Measurements from ENCODE around the gene PARD3. TPM values are rescaled to one million over a fixed set of nuclear protein-coding genes. Genes with fewer than 3 reads are reported as not detected.

Gene PARD3
- total and polyA plus RNA-seq, 2 donors (not counting 3 experiments of a cell fraction or from before 2014, with no cell fraction given): 7.3 to 24.1 TPM

DNA sequence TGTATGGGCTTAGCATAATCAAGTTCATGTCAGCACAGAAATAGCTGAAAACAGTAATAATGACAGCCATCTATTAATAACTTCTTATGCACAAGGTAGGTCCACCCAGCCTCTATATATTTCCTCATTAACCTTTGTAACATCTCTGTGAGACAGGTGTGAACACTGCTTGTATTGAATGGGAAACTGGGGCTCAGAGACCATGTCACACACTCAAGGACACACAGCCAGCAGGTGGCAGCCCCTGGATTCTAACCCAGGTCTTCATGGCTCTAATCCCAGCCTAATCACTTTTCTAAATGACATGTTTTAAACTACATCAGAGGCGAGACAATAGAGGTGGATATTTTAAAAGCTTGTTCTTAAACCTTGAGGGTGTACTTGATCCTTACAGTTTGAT lies 591.4 kb downstream of the PARD3 start:
- intact Hi-C loops (cut with micrococcal nuclease) (loop anchor here (5.0 kb wide), 1 partner anchor 414 kb away; no protein-coding TSS in a partner anchor), dilution Hi-C loops (cut with MboI; ENCODE audit: extremely low pct_ligation_motif_present, low sequenced_read_pairs) (no loop called here)
- no peak overlapping the region for H3K4me2 ChIP-seq (ENCODE audit: insufficient read depth, low read length)
- no peaks in the 10 kb centered on the region for H3K4me1 ChIP-seq (ENCODE audit: control insufficient read depth, extremely low read depth, insufficient read depth, low read length)
- no peaks in the 10 kb centered on the region for H3K79me2 ChIP-seq (ENCODE audit: control insufficient read depth, insufficient read depth, low read length)
- ChIA-PET POLR2A (no interaction called here), CTCF (interaction anchor here (1.2 kb wide), 2 partner anchors 57 to 891 kb away, joined by 3 to 4 read pairs; no protein-coding TSS in a partner anchor)
- H2AFZ ChIP-seq (ENCODE audit: low read depth, low read length): no peak overlapping the region
- H3K27ac ChIP-seq (ENCODE audit: insufficient read depth, low read depth, low read length): no peak overlapping the region
- H3K9ac ChIP-seq (replicated peaks; ENCODE audit: extremely low read depth, insufficient read depth, low read length): no peak overlapping the region
- TF ChIP-seq MAX (IDR thresholded peaks at IDR 0.05; ENCODE audit: insufficient read depth, insufficient read length): no peak
- TF ChIP-seq POLR2AphosphoS5 (IDR thresholded peaks at IDR 0.05; ENCODE audit: insufficient read depth, low read depth, low read length): no peak
- TF ChIP-seq, protein P1, sequence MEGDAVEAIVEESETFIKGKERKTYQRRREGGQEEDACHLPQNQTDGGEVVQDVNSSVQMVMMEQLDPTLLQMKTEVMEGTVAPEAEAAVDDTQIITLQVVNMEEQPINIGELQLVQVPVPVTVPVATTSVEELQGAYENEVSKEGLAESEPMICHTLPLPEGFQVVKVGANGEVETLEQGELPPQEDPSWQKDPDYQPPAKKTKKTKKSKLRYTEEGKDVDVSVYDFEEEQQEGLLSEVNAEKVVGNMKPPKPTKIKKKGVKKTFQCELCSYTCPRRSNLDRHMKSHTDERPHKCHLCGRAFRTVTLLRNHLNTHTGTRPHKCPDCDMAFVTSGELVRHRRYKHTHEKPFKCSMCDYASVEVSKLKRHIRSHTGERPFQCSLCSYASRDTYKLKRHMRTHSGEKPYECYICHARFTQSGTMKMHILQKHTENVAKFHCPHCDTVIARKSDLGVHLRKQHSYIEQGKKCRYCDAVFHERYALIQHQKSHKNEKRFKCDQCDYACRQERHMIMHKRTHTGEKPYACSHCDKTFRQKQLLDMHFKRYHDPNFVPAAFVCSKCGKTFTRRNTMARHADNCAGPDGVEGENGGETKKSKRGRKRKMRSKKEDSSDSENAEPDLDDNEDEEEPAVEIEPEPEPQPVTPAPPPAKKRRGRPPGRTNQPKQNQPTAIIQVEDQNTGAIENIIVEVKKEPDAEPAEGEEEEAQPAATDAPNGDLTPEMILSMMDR (IDR thresholded peaks at IDR 0.05; ENCODE audit: extremely low read depth in 1 of 2, insufficient read depth in 1 of 2, low read depth in 1 of 2, low read length in 2 of 2): no peak
- TF ChIP-seq JUN (IDR thresholded peaks at IDR 0.05; ENCODE audit: borderline replicate concordance, insufficient read depth, insufficient read length, low read depth): no peak
- TF ChIP-seq POLR2A (IDR thresholded peaks at IDR 0.05; ENCODE audit: low read depth, low read length): no peak
- H3K36me3 ChIP-seq (ENCODE audit: control insufficient read depth in 2 of 2, extremely low read depth in 1 of 2, insufficient read depth in 2 of 2, low read length in 2 of 2): no peaks in the 10 kb centered on the region
- DNase-seq (ENCODE audit: low read depth, low spot score) (no peak), FAIRE-seq (no peak)
- no peaks in the 10 kb centered on the region for H4K20me1 ChIP-seq (replicated peaks; ENCODE audit: control insufficient read depth, extremely low read depth, insufficient read depth, low read length)
- H3K9me3 ChIP-seq (replicated peaks; ENCODE audit: control insufficient read depth, insufficient read depth, low read length): no peaks in the 10 kb centered on the region
- no peak overlapping the region for H3K4me3 ChIP-seq (replicated peaks in 1 of 3; ENCODE audit: insufficient read depth in 1 of 3, low read depth in 1 of 3, low read length in 3 of 3)
- no peaks in the 10 kb centered on the region for H3K9me1 ChIP-seq (replicated peaks; ENCODE audit: control insufficient read depth, extremely low read depth, insufficient read depth, low read length)
- H3K27me3 ChIP-seq (ENCODE audit: control insufficient read depth in 2 of 2, insufficient read depth in 2 of 2, low read length in 2 of 2): no peaks in the 10 kb centered on the region
- no TSS peak for BruUV-seq (replicated peaks)

GRCh38 chr10:34222359-34222758 lies 592.7 kb downstream of the PARD3 start:
- Histone ChIP-seq H3K4me2 (ENCODE audit: insufficient read depth, low read length) (no peak overlapping the region), H3K79me2 (ENCODE audit: control insufficient read depth, insufficient read depth, low read length) (no peaks in the 10 kb centered on the region), H3K9me1 (replicated peaks; ENCODE audit: control insufficient read depth, extremely low read depth, insufficient read depth, low read length) (no peaks in the 10 kb centered on the region), H3K36me3 (ENCODE audit: control insufficient read depth in 2 of 2, extremely low read depth in 1 of 2, insufficient read depth in 2 of 2, low read length in 2 of 2) (no peaks in the 10 kb centered on the region), H4K20me1 (replicated peaks; ENCODE audit: control insufficient read depth, extremely low read depth, insufficient read depth, low read length) (no peaks in the 10 kb centered on the region), H3K9me3 (replicated peaks; ENCODE audit: control insufficient read depth, insufficient read depth, low read length) (no peaks in the 10 kb centered on the region), H3K4me1 (ENCODE audit: control insufficient read depth, extremely low read depth, insufficient read depth, low read length) (no peaks in the 10 kb centered on the region), H3K27ac (ENCODE audit: insufficient read depth, low read depth, low read length) (no peak overlapping the region), H3K4me3 (replicated peaks in 1 of 3; ENCODE audit: insufficient read depth in 1 of 3, low read depth in 1 of 3, low read length in 3 of 3) (no peak overlapping the region), H3K27me3 (ENCODE audit: control insufficient read depth in 2 of 2, insufficient read depth in 2 of 2, low read length in 2 of 2) (no peaks in the 10 kb centered on the region), H2AFZ (ENCODE audit: low read depth, low read length) (no peak overlapping the region), H3K9ac (replicated peaks; ENCODE audit: extremely low read depth, insufficient read depth, low read length) (no peak overlapping the region)
- BruUV-seq (replicated peaks): no TSS peak
- no peak for FAIRE-seq
- intact Hi-C loops (cut with micrococcal nuclease) (loop anchor here (5.0 kb wide), 1 partner anchor 415 kb away; no protein-coding TSS in a partner anchor), dilution Hi-C loops (cut with MboI; ENCODE audit: extremely low pct_ligation_motif_present, low sequenced_read_pairs) (no loop called here)
- TF ChIP-seq, protein P1 (IDR thresholded peaks at IDR 0.05; ENCODE audit: extremely low read depth in 1 of 2, insufficient read depth in 1 of 2, low read depth in 1 of 2, low read length in 2 of 2): no peak
- TF ChIP-seq MYC (IDR thresholded peaks at IDR 0.05; ENCODE audit: low read depth, low read length) (no peak), EZH2 (IDR thresholded peaks at IDR 0.05; ENCODE audit: borderline replicate concordance, low read depth, low read length, severe bottlenecking) (no peak), FOS (IDR thresholded peaks at IDR 0.05; ENCODE audit: borderline replicate concordance, insufficient read depth, low read length) (no peak), POLR2A (IDR thresholded peaks at IDR 0.05; ENCODE audit: low read depth, low read length) (no peak), JUN (IDR thresholded peaks at IDR 0.05; ENCODE audit: borderline replicate concordance, insufficient read depth, insufficient read length, low read depth) (no peak), GATA2 (IDR thresholded peaks at IDR 0.05; ENCODE audit: insufficient read depth, insufficient read length, low read depth, low read length) (no peak), POLR2AphosphoS5 (IDR thresholded peaks at IDR 0.05; ENCODE audit: insufficient read depth, low read depth, low read length) (no peak), MAX (IDR thresholded peaks at IDR 0.05; ENCODE audit: insufficient read depth, insufficient read length) (no peak)
- ChIA-PET POLR2A (no interaction called here), CTCF (interaction anchor here (1.5 kb wide), 1 partner anchor 416 kb away, joined by 4 read pairs; no protein-coding TSS in a partner anchor)
- DNase-seq (ENCODE audit: low read depth, low spot score): no peak
